ENCODE data around the gene PLEKHA7.
A peak's percentile ranks its signal among the peaks of the same experiment; 100 is the strongest.

Gene PLEKHA7

GRCh38 chr11:16806791-16807190, 207.4 kb downstream of the PLEKHA7 start:
- Mint-ChIP-seq H3K36me3 (ENCODE audit: insufficient read depth) (no peaks in the 10 kb centered on the region), H3K4me3 (no peak overlapping the region), H3K4me1 (no peaks in the 10 kb centered on the region), H3K27me3 (no peaks in the 10 kb centered on the region), H3K9me3 (no peaks in the 10 kb centered on the region), H3K27ac (ENCODE audit: low read depth) (no peak overlapping the region)
- DNase-seq (ENCODE audit: low spot score in 2 of 2) (no peak), ATAC-seq (replicated peaks; ENCODE audit: extremely low read depth, poor library complexity, severe bottlenecking) (no peak)

- Mint-ChIP-seq H3K36me3 (ENCODE audit: insufficient read depth) (no peaks in the 10 kb centered on the region), H3K27ac (ENCODE audit: low read depth) (no peak overlapping the region), H3K9me3 (no peaks in the 10 kb centered on the region), H3K4me1 (no peaks in the 10 kb centered on the region), H3K27me3 (no peaks in the 10 kb centered on the region), H3K4me3 (no peak overlapping the region)
- no peak for ATAC-seq (replicated peaks; ENCODE audit: extremely low read depth, poor library complexity, severe bottlenecking)
- DNase-seq (ENCODE audit: low spot score in 2 of 2) = no peak
Observed at GRCh38 chr11:16805938-16806337, 208.3 kb downstream of the PLEKHA7 start.

GRCh38 chr11:16804104-16804947, 209.9 kb downstream of the PLEKHA7 start:
- Mint-ChIP-seq H3K36me3 (ENCODE audit: insufficient read depth) (no peaks in the 10 kb centered on the region), H3K27me3 (no peaks in the 10 kb centered on the region), H3K27ac (ENCODE audit: low read depth) (no peak overlapping the region), H3K4me3 (no peak overlapping the region), H3K4me1 (no peaks in the 10 kb centered on the region), H3K9me3 (no peaks in the 10 kb centered on the region)
- no peak for ATAC-seq (replicated peaks; ENCODE audit: extremely low read depth, poor library complexity, severe bottlenecking)
- no peak for DNase-seq (ENCODE audit: low spot score in 2 of 2)

- Mint-ChIP-seq H3K4me1 (no peaks in the 10 kb centered on the region), H3K36me3 (ENCODE audit: insufficient read depth) (no peaks in the 10 kb centered on the region), H3K27me3 (no peaks in the 10 kb centered on the region), H3K9me3 (no peaks in the 10 kb centered on the region), H3K4me3 (no peak overlapping the region), H3K27ac (ENCODE audit: low read depth) (no peak overlapping the region)
- DNase-seq (ENCODE audit: low spot score in 2 of 2) (no peak), ATAC-seq (replicated peaks; ENCODE audit: extremely low read depth, poor library complexity, severe bottlenecking) (no peak)
Observed at GRCh38 chr11:16801288-16801980, 212.8 kb downstream of the PLEKHA7 start.

GRCh38 chr11:16800382-16800781, 213.8 kb downstream of the PLEKHA7 start:
- Mint-ChIP-seq H3K4me3 (no peak overlapping the region), H3K27me3 (no peaks in the 10 kb centered on the region), H3K36me3 (ENCODE audit: insufficient read depth) (no peaks in the 10 kb centered on the region), H3K9me3 (no peaks in the 10 kb centered on the region), H3K27ac (ENCODE audit: low read depth) (no peak overlapping the region), H3K4me1 (no peaks in the 10 kb centered on the region)
- DNase-seq (ENCODE audit: low spot score in 2 of 2) (no peak), ATAC-seq (replicated peaks; ENCODE audit: extremely low read depth, poor library complexity, severe bottlenecking) (no peak)

- Mint-ChIP-seq H3K27ac (ENCODE audit: low read depth) (no peak overlapping the region), H3K9me3 (no peaks in the 10 kb centered on the region), H3K36me3 (ENCODE audit: insufficient read depth) (no peaks in the 10 kb centered on the region), H3K4me3 (no peak overlapping the region), H3K27me3 (peaks cover 4% of the 10 kb centered on the region), H3K4me1 (no peaks in the 10 kb centered on the region)
- DNase-seq (ENCODE audit: low spot score in 2 of 2) = no peak
- ATAC-seq (replicated peaks; ENCODE audit: extremely low read depth, poor library complexity, severe bottlenecking) = no peak
Observed at GRCh38 chr11:16799890-16800289, 214.3 kb downstream of the PLEKHA7 start.

GRCh38 chr11:16799221-16799620, 215.0 kb downstream of the PLEKHA7 start:
- no peak overlapping the region for H3K4me3 Mint-ChIP-seq
- H3K27me3 Mint-ChIP-seq = peaks cover 10% of the 10 kb centered on the region
- H3K4me1 Mint-ChIP-seq = no peaks in the 10 kb centered on the region
- H3K9me3 Mint-ChIP-seq = no peaks in the 10 kb centered on the region
- peaks cover 3% of the 10 kb centered on the region for H3K36me3 Mint-ChIP-seq (ENCODE audit: insufficient read depth)
- DNase-seq (ENCODE audit: low spot score in 2 of 2) (no peak), ATAC-seq (replicated peaks; ENCODE audit: extremely low read depth, poor library complexity, severe bottlenecking) (no peak)
- H3K27ac Mint-ChIP-seq (ENCODE audit: low read depth) = no peak overlapping the region

- DNase-seq (ENCODE audit: low spot score in 2 of 2) (no peak), ATAC-seq (replicated peaks; ENCODE audit: extremely low read depth, poor library complexity, severe bottlenecking) (no peak)
- H3K4me3 Mint-ChIP-seq = no peak overlapping the region
- H3K9me3 Mint-ChIP-seq = no peaks in the 10 kb centered on the region
- H3K36me3 Mint-ChIP-seq (ENCODE audit: insufficient read depth) = peaks cover 3% of the 10 kb centered on the region
- H3K27me3 Mint-ChIP-seq = peaks cover 14% of the 10 kb centered on the region
- no peak overlapping the region for H3K27ac Mint-ChIP-seq (ENCODE audit: low read depth)
- H3K4me1 Mint-ChIP-seq = no peaks in the 10 kb centered on the region
Observed at GRCh38 chr11:16797776-16798175, 216.4 kb downstream of the PLEKHA7 start.

GRCh38 chr11:16796311-16796710, 217.9 kb downstream of the PLEKHA7 start:
- Mint-ChIP-seq H3K9me3 (no peaks in the 10 kb centered on the region), H3K4me1 (no peaks in the 10 kb centered on the region), H3K27me3 (peaks cover 14% of the 10 kb centered on the region), H3K36me3 (ENCODE audit: insufficient read depth) (peaks cover 3% of the 10 kb centered on the region), H3K27ac (ENCODE audit: low read depth) (no peak overlapping the region), H3K4me3 (no peak overlapping the region)
- ATAC-seq (replicated peaks; ENCODE audit: extremely low read depth, poor library complexity, severe bottlenecking) (no peak), DNase-seq (ENCODE audit: low spot score in 2 of 2) (no peak)

- Mint-ChIP-seq H3K27ac (ENCODE audit: low read depth) (peak overlapping the region; percentile 39), H3K4me1 (no peaks in the 10 kb centered on the region), H3K36me3 (ENCODE audit: insufficient read depth) (peaks cover 3% of the 10 kb centered on the region), H3K27me3 (peaks cover 14% of the 10 kb centered on the region), H3K9me3 (no peaks in the 10 kb centered on the region), H3K4me3 (no peak overlapping the region)
- DNase-seq (ENCODE audit: low spot score in 2 of 2) = no peak
- no peak for ATAC-seq (replicated peaks; ENCODE audit: extremely low read depth, poor library complexity, severe bottlenecking)
Observed at GRCh38 chr11:16795146-16795545, 219.1 kb downstream of the PLEKHA7 start.

GRCh38 chr11:16794047-16794818, 220.0 kb downstream of the PLEKHA7 start:
- H3K27ac Mint-ChIP-seq (ENCODE audit: low read depth) = no peak overlapping the region
- DNase-seq (ENCODE audit: low spot score in 2 of 2) (no peak), ATAC-seq (replicated peaks; ENCODE audit: extremely low read depth, poor library complexity, severe bottlenecking) (no peak)
- H3K4me3 Mint-ChIP-seq = no peak overlapping the region
- H3K36me3 Mint-ChIP-seq (ENCODE audit: insufficient read depth) = peaks cover 4% of the 10 kb centered on the region
- no peaks in the 10 kb centered on the region for H3K4me1 Mint-ChIP-seq
- no peaks in the 10 kb centered on the region for H3K9me3 Mint-ChIP-seq
- H3K27me3 Mint-ChIP-seq = peaks cover 14% of the 10 kb centered on the region

GRCh38 chr11:16793511-16793910, 220.7 kb downstream of the PLEKHA7 start:
- Mint-ChIP-seq H3K9me3 (no peaks in the 10 kb centered on the region), H3K27ac (ENCODE audit: low read depth) (no peak overlapping the region), H3K4me3 (no peak overlapping the region), H3K36me3 (ENCODE audit: insufficient read depth) (peaks cover 5% of the 10 kb centered on the region), H3K4me1 (no peaks in the 10 kb centered on the region), H3K27me3 (peaks cover 14% of the 10 kb centered on the region)
- ATAC-seq (replicated peaks; ENCODE audit: extremely low read depth, poor library complexity, severe bottlenecking) = no peak
- DNase-seq (ENCODE audit: low spot score in 2 of 2) = no peak

All from central memory CD8-positive, alpha-beta T cell (primary cell).